Mesothelial cell of epicardium (in vitro differentiated cells): ENCODE measurements around the gene FNDC10. TPM values are rescaled to one million over a fixed set of nuclear protein-coding genes. Genes with fewer than 3 reads are reported as not detected.
"Not testable (repeated sequence)": the region's sequence is repeated elsewhere in the genome, so short reads cannot be mapped to it uniquely, and the experiment has no call there.

Source experiments
- DNase-seq, 2 experiments: peaks; one replicate each; pipeline ENCODE4 v3.0.0; 2021; ENCODE audit warnings: low spot score in 2 of 2; ENCODE audit not compliant: unreplicated experiment in 2 of 2
- H3K27ac Mint-ChIP-seq: 2 replicates; pipeline ENCODE4 v1.8.0; 2021; ENCODE audit warnings: mixed read lengths
- H3K27me3 Mint-ChIP-seq: 2 replicates; pipeline ENCODE4 v1.8.0; 2021; ENCODE audit warnings: low read depth, mixed read lengths
- H3K36me3 Mint-ChIP-seq: 2 replicates; pipeline ENCODE4 v1.8.0; 2021; ENCODE audit warnings: mixed read lengths
- H3K4me1 Mint-ChIP-seq: 2 replicates; pipeline ENCODE4 v1.8.0; 2021; ENCODE audit warnings: mixed read lengths
- H3K4me3 Mint-ChIP-seq: 2 replicates; pipeline ENCODE4 v1.8.0; 2021; ENCODE audit warnings: mild to moderate bottlenecking, moderate library complexity, mixed read lengths
- H3K9me3 Mint-ChIP-seq: 2 replicates; pipeline ENCODE4 v1.8.0; 2021; ENCODE audit warnings: mixed read lengths
- CTCF ChIP-seq: fragments of 200-600 bp; sonication (generic); IDR thresholded peaks from one replicate; pipeline ENCODE4 v1.5.0; 2021; ENCODE audit warnings: antibody characterized with exemption; ENCODE audit not compliant: unreplicated experiment
- total RNA-seq: library from RNA; stranded (reverse); gene quantifications from 3 replicates; pipeline ENCODE4 v1.2.1, GENCODE V29; 2021

The FNDC10 gene
- total RNA-seq, 1 donor from 2014 or later: 5.4 TPM

GRCh38 chr1:1598720-1599029 is 1.3 kb downstream of the FNDC10 start:
- Mint-ChIP-seq H3K27me3 (peaks cover 55% of the 10 kb centered on the region), H3K9me3 (no peaks in the 10 kb centered on the region), H3K4me3 (peak overlapping the region; percentile 71), H3K4me1 (peaks cover 7% of the 10 kb centered on the region), H3K27ac (no peak overlapping the region), H3K36me3 (no peaks in the 10 kb centered on the region)
- DNase-seq: no peak
- no peak for TF ChIP-seq CTCF

GRCh38 chr1:1598051-1598719 is 1.8 kb downstream of the FNDC10 start:
- no peak overlapping the region for H3K27ac Mint-ChIP-seq
- H3K9me3 Mint-ChIP-seq: no peaks in the 10 kb centered on the region
- no peak for DNase-seq
- H3K27me3 Mint-ChIP-seq: peaks cover 50% of the 10 kb centered on the region
- H3K4me1 Mint-ChIP-seq: peaks cover 7% of the 10 kb centered on the region
- peak overlapping the region; percentile 71 for H3K4me3 Mint-ChIP-seq
- H3K36me3 Mint-ChIP-seq: no peaks in the 10 kb centered on the region
- no peak for TF ChIP-seq CTCF

- no peaks in the 10 kb centered on the region for H3K36me3 Mint-ChIP-seq
- peaks cover 42% of the 10 kb centered on the region for H3K27me3 Mint-ChIP-seq
- H3K4me1 Mint-ChIP-seq: peaks cover 7% of the 10 kb centered on the region
- no peak for DNase-seq
- peak overlapping the region; percentile 33 for H3K4me3 Mint-ChIP-seq
- no peak overlapping the region for H3K27ac Mint-ChIP-seq
- no peak for TF ChIP-seq CTCF
- no peaks in the 10 kb centered on the region for H3K9me3 Mint-ChIP-seq
Measured at GRCh38 chr1:1597275-1597930, 2.5 kb downstream of the FNDC10 start.

- H3K9me3 Mint-ChIP-seq: no peaks in the 10 kb centered on the region
- H3K4me1 Mint-ChIP-seq: peaks cover 7% of the 10 kb centered on the region
- H3K4me3 Mint-ChIP-seq: no peak overlapping the region
- H3K27me3 Mint-ChIP-seq: peaks cover 35% of the 10 kb centered on the region
- TF ChIP-seq CTCF: no peak
- DNase-seq: no peak
- no peaks in the 10 kb centered on the region for H3K36me3 Mint-ChIP-seq
- no peak overlapping the region for H3K27ac Mint-ChIP-seq
Measured at GRCh38 chr1:1596493-1597274, 3.3 kb downstream of the FNDC10 start.

GRCh38 chr1:1595341-1595740 is 4.6 kb downstream of the FNDC10 start:
- H3K9me3 Mint-ChIP-seq, H3K36me3 Mint-ChIP-seq, H3K27ac Mint-ChIP-seq, H3K4me1 Mint-ChIP-seq, DNase-seq, H3K4me3 Mint-ChIP-seq: not testable (repeated sequence)
- H3K27me3 Mint-ChIP-seq: peaks cover 22% of the 10 kb centered on the region
